NCI-H1694 (cell line): ENCODE measurements around the gene SLC2A4.
A peak's percentile ranks its signal among the peaks of the same experiment; 100 is the strongest.
"Not testable (repeated sequence)": the region's sequence is repeated elsewhere in the genome, so short reads cannot be mapped to it uniquely, and the experiment has no call there.

ENCODE experiments used
- DNase-seq: peaks from one replicate; lab custom pipeline; 2025; lab: John Stamatoyannopoulos, UW

Gene SLC2A4

GRCh38 chr17:7324438-7324779 lies 42.9 kb downstream of the SLC2A4 start:
- no peak for DNase-seq

GRCh38 chr17:7325031-7325528 lies 43.6 kb downstream of the SLC2A4 start:
- no peak for DNase-seq

- DNase-seq, result no peak
Measured at GRCh38 chr17:7326186-7326585, 44.7 kb downstream of the SLC2A4 start.

GRCh38 chr17:7327056-7327455 lies 45.5 kb downstream of the SLC2A4 start:
- no peak for DNase-seq

GRCh38 chr17:7327501-7327900 lies 46.0 kb downstream of the SLC2A4 start:
- DNase-seq, result no peak

- DNase-seq, result no peak
Measured at GRCh38 chr17:7328009-7328408, 46.5 kb downstream of the SLC2A4 start.

GRCh38 chr17:7328840-7329373 lies 47.4 kb downstream of the SLC2A4 start, which contains the start of gene NEURL4:
TSS of gene NEURL4 (minus strand) at chr17:7329335. CDS start at chr17:7329312, 23 bp downstream.
- DNase-seq, result no peak

GRCh38 chr17:7329374-7329996 lies 48.0 kb downstream of the SLC2A4 start:
- peak; percentile 98 for DNase-seq

GRCh38 chr17:7329997-7330637 lies 48.6 kb downstream of the SLC2A4 start:
- DNase-seq, result peak; percentile 82

- no peak for DNase-seq
Measured at GRCh38 chr17:7330638-7331015, 49.1 kb downstream of the SLC2A4 start.

GRCh38 chr17:7332111-7332510 lies 50.6 kb downstream of the SLC2A4 start:
- DNase-seq, result no peak

GRCh38 chr17:7332600-7333069 lies 51.1 kb downstream of the SLC2A4 start:
- not testable (repeated sequence) for DNase-seq

GRCh38 chr17:7334938-7335538 lies 53.5 kb downstream of the SLC2A4 start:
- no peak for DNase-seq

- not testable (repeated sequence) for DNase-seq
Measured at GRCh38 chr17:7335765-7336164, 54.2 kb downstream of the SLC2A4 start.

- no peak for DNase-seq
Measured at GRCh38 chr17:7336240-7337175, 55.0 kb downstream of the SLC2A4 start, which contains the start of gene ACAP1. TSS of gene ACAP1 (plus strand) at chr17:7336529. CDS start at chr17:7336735, 206 bp downstream.

GRCh38 chr17:7337600-7337999 lies 56.1 kb downstream of the SLC2A4 start:
- DNase-seq, result not testable (repeated sequence)
